Measurements from ENCODE around the gene NACC2. TPM values are rescaled to one million over a fixed set of nuclear protein-coding genes. Genes with fewer than 3 reads are reported as not detected.

Gene NACC2, protein sequence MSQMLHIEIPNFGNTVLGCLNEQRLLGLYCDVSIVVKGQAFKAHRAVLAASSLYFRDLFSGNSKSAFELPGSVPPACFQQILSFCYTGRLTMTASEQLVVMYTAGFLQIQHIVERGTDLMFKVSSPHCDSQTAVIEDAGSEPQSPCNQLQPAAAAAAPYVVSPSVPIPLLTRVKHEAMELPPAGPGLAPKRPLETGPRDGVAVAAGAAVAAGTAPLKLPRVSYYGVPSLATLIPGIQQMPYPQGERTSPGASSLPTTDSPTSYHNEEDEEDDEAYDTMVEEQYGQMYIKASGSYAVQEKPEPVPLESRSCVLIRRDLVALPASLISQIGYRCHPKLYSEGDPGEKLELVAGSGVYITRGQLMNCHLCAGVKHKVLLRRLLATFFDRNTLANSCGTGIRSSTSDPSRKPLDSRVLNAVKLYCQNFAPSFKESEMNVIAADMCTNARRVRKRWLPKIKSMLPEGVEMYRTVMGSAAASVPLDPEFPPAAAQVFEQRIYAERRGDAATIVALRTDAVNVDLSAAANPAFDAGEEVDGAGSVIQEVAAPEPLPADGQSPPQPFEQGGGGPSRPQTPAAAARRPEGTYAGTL
- total RNA-seq (2022; extraction: Qiagen RNA extraction): 22.2 to 34.9 TPM (median 32.1 TPM) in 5 replicates

DNA sequence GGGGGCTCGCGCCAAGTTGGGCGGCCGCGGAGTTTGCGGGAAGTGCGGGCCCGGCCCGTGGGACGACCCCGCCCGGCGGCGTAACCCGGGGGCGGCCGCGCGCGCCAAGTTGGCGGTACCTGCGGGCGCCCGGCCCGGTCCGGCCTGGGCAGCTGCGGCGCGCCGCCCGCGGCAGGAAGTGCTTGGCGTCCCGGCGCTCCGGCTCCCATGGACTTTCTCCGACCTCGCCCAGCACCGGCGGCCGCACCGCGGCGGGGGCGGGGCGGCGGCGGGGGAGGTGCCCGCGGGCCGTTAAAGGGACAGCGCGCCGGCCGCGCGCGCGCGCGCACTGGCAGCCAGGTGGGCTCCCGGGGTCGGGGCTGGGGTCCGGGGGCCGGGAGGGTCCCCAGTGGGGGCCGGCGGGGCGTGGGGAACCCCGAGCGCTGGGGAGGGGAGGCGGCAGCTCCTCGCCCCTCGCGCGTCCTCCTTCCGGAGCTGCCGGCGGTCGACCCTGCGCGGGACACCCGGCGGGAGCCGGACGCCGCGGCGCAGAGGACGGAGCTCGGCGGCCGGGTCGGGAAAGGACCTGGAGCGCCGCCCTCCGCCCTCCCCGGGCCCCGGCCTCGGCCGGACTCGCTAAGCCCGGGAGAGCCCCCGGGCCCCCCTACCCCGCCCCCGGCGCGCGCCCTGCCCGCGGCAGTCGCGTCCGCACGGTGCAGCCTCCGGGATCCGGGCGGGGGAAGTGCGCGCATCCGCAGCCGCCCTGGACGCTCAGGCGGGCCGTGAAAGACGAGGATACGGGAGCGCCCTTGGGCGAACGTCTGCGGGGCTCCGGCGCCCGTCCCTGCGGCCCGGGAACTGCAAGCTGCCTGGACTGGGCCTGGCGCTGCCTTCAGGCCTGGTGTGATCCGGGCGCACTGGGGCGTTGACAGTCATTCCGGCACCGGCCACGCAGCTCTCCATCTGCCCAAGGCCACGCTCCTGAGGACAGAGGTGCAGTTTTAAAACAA is at the start of gene NACC2:
NACC2 (minus strand) TSS at position 220 of the 989 bp plus-strand sequence. CDS start 44,768 bp downstream, outside the sequence.

DNA sequence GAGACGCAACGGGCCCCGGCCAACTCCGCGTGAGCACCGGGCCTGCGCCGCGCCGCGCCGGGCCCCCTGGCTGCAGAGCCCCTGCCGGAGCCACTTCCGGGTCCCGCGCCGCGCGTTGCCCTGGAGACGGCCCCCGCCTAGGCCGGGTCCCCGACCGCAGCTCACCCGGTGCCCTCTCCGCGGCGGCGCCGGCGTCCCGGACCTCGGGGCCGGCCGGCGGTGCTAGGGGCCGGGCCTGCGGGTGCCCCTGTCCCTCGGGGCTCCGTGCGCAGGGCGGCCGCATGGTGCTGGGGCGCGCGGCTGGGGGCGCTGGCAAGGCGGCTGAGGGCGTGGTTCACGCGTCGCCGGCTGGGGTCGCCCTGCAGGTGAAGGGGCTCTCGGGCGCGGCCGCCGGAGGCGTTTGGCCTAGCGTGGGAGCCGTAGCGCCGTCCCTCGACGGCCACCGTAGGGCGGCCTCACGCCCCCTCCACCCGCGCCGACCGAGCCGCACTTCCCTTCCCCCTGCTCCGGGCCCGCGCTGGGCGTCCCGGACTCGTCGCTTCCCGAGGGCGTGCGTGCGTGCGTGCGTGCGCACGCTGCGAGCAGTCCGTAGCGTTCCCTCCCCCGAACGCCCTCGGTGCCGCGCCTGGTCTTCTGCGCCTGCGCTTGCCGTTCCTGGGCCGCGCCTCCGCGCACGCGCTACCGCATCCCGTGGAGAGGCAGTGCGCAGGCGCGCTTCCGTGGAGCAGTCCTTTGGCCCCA is 23.4 kb upstream of the NACC2 start, which contains the start of gene TMEM250:
TMEM250 (minus strand) TSS at position 556 of the 741 bp plus-strand sequence. CDS start 1,975 bp downstream, outside the sequence.

DNA sequence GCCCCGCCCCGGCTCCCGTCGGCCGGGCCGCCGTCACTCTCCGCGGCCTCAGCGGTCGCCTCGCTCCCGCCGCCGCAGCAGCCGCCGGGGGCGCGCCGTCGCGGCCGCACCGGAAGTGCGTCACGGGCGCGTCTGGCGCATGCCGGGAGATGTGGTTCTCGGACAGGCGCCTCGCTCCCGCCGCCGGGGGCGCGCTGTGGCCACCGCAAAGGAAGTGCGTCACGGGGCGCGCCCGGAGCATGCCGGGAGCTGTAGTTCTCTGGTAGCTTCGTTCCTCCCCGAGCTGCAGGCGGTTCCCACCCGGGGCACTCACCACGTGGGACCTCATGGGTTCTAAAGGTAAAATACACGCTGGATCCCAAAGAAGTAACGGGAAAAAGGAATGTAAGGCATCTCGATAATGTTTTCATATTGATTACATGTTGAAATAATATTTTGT is 133.8 kb downstream of the NACC2 start, which contains the start of gene UBAC1:
UBAC1 (minus strand) TSS at position 97 of the 439 bp plus-strand sequence. CDS start 211 bp downstream, outside the sequence.

Other genes starting within 250 kb of the NACC2 start
- gene CAMSAP1, start 187.7 kb downstream of the NACC2 start, total RNA-seq (2022; extraction: Qiagen RNA extraction): 18.6 to 22.4 TPM (median 21.2 TPM) in 5 replicates
- 28.0 to 37.2 TPM (median 34.0 TPM) in 5 replicates for gene UBAC1, start 133.9 kb downstream of the NACC2 start, total RNA-seq (2022; extraction: Qiagen RNA extraction)
- 32.2 to 54.1 TPM (median 47.9 TPM) in 5 replicates for gene TMEM250, start 23.6 kb upstream of the NACC2 start, total RNA-seq (2022; extraction: Qiagen RNA extraction)
- gene LHX3, start 109.8 kb upstream of the NACC2 start, total RNA-seq (2022; extraction: Qiagen RNA extraction): 0.05 to 0.09 TPM (median 0.08 TPM) in 5 replicates
- 23.6 to 29.8 TPM (median 29.6 TPM) in 5 replicates for gene QSOX2, start 150.5 kb upstream of the NACC2 start, total RNA-seq (2022; extraction: Qiagen RNA extraction)
- 0.01 to 0.02 TPM (median 0.02 TPM) in 3 of 5 replicates, not detected in the others for gene CCDC187, start 208.8 kb upstream of the NACC2 start, total RNA-seq (2022; extraction: Qiagen RNA extraction)
- gene GPSM1, start 232.2 kb upstream of the NACC2 start, total RNA-seq (2022; extraction: Qiagen RNA extraction): 7.8 to 14.4 TPM (median 13.5 TPM) in 5 replicates

Data from A549 treated with CORT108297 at 1 μM for 4 hours (cell line).